Measurements from ENCODE around the gene AK3.

GRCh38 chr9:4680173-4680525 lies 60.9 kb downstream of the AK3 start:
- TF ChIP-seq CTCF (IDR thresholded peaks at IDR 0.05) (no peak), POLR2A (IDR thresholded peaks at IDR 0.05) (no peak)
